Activated CD4-positive, alpha-beta T cell treated with anti-CD3 and anti-CD28 coated beads for 36 hours (primary cell): ENCODE measurements around the gene NWD2. TPM values are rescaled to one million over a fixed set of nuclear protein-coding genes. Genes with fewer than 3 reads are reported as not detected.

Experiments used
- ATAC-seq: fragments of 200-7000 bp; cut with Tn5 transposase; one replicate; pipeline ENCODE4 v1.10.0; 2021; ENCODE audit warnings: mild to moderate bottlenecking, moderate library complexity
- CTCF ChIA-PET: fragments of 350-600 bp; sonication (Branson Sonifier 250); formaldehyde crosslinking; loops from one replicate; lab custom pipeline; 2021; ENCODE audit warnings: antibody characterized with exemption; lab: Charles Lee
- POLR2A ChIA-PET: fragments of 350-600 bp; sonication (Branson Sonifier 250); formaldehyde crosslinking; loops from one replicate; lab custom pipeline; 2021; ENCODE audit warnings: antibody characterized with exemption, inconsistent platforms; lab: Charles Lee
- DNase-seq: peaks from one replicate; pipeline ENCODE4 v3.0.0-alpha.2; 2020
- H3K27ac Mint-ChIP-seq: one replicate; pipeline ENCODE4 v1.8.0; 2021; ENCODE audit warnings: mixed read lengths
- H3K27me3 Mint-ChIP-seq: one replicate; pipeline ENCODE4 v1.8.0; 2021; ENCODE audit warnings: mixed read lengths
- H3K36me3 Mint-ChIP-seq: one replicate; pipeline ENCODE4 v1.8.0; 2021; ENCODE audit warnings: low read depth, mixed read lengths
- H3K4me1 Mint-ChIP-seq: one replicate; pipeline ENCODE4 v1.8.0; 2021; ENCODE audit warnings: mixed read lengths
- H3K4me3 Mint-ChIP-seq: one replicate; pipeline ENCODE4 v1.8.0; 2021; ENCODE audit warnings: mild to moderate bottlenecking, moderate library complexity, mixed read lengths
- H3K9me3 Mint-ChIP-seq: one replicate; pipeline ENCODE4 v1.8.0; 2021; ENCODE audit warnings: low read depth, mixed read lengths
- intact Hi-C, 2 experiments: fragments of 100-400 bp; cut with DNase I in 1 of 2; cut with micrococcal nuclease in 1 of 2; formaldehyde crosslinking; loops; one replicate each; pipeline versions ENCODE4 v1.14.2 to v1.15.1; 2022 to 2024; cut with DNase I, micrococcal nuclease
- total RNA-seq, 2 experiments: library from RNA; stranded (reverse); gene quantifications; one replicate each; pipeline ENCODE4 v1.2.3, GENCODE V29; 2021

Gene NWD2
- total RNA-seq, 2 experiments from 2014 or later = not detected

DNA sequence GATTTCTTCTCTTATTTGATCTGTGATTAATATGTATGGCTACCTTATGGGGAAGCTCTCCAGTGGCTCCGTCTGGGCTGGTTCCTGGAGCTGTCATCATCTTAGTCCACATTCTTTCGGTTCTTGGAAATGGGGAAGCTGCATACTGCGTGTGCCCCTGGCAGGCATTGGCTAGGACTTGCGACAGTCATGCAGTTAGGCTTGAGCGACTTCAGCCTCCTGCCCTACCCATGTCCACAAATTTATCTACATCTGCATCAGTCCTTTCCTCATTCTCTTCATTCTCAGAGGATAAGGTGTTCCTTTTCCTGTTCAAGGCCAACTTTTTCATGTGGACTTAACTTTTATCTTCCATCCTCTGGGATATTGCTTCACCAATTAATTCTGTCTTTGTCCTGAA is 227.4 kb downstream of the NWD2 start:
- ATAC-seq = no peak
- CTCF ChIA-PET = interaction anchor here (0.8 kb wide), 1 partner anchor 20 kb away, joined by 3 read pairs; no protein-coding TSS in a partner anchor
- no peaks in the 10 kb centered on the region for H3K36me3 Mint-ChIP-seq

DNA sequence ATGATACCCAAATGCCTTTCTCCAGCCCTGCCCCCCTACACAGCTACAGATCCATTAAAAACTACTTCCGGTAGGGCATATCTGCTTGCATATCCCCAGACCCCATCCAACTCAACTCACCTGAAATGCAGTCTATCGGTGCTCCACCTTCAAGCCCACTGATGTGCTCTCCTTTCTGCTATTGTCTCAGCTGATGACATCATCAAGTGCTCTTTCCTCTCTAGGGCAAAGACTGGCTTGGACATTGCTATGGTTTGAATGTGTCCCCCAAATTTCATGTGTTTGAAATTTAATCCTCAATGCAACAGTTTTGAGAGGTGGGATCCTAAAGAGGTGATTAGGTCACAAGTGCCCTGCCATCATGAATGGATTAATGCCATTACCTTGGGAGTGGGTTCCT is 229.3 kb downstream of the NWD2 start:
- intact Hi-C loops = no loop called here
- POLR2A ChIA-PET = no interaction called here

More for the DNA sequence above, 227.4 kb downstream of the NWD2 start:
- intact Hi-C loops = no loop called here
- DNase-seq = no peak
- no peaks in the 10 kb centered on the region for H3K9me3 Mint-ChIP-seq
- H3K27ac Mint-ChIP-seq = no peak overlapping the region
- H3K27me3 Mint-ChIP-seq = peaks cover 27% of the 10 kb centered on the region
- H3K4me1 Mint-ChIP-seq = no peaks in the 10 kb centered on the region
- H3K4me3 Mint-ChIP-seq = no peak overlapping the region
- POLR2A ChIA-PET = no interaction called here

DNA sequence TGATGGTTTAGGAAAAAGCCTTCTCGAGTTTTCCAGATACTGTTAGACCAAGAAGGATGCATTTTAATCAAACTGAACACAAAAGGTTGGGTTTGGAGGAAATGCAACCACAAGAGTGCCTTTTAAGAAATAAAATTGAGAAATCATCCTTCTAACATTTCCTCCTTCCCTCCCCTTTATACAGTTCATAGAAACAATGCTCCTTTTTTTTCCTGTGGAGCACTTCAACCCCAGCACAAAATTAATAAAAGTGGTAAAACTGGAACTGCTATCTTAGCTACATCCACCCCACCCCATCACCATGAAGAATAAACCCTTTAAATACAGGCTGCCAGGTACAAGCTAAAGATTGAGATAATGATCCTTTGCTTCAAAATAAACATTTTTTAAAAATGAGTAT is 230.5 kb downstream of the NWD2 start:
- H3K4me1 Mint-ChIP-seq = no peaks in the 10 kb centered on the region
- H3K27ac Mint-ChIP-seq = no peak overlapping the region
- H3K4me3 Mint-ChIP-seq = no peak overlapping the region
- H3K9me3 Mint-ChIP-seq = no peaks in the 10 kb centered on the region
- POLR2A ChIA-PET = no interaction called here
- ATAC-seq (no peak), DNase-seq (no peak)
- peaks cover 32% of the 10 kb centered on the region for H3K27me3 Mint-ChIP-seq
- intact Hi-C loops = no loop called here
- H3K36me3 Mint-ChIP-seq = no peaks in the 10 kb centered on the region
- CTCF ChIA-PET = interaction anchor here (0.7 to 1.1 kb wide), 2 partner anchors 23 to 91 kb away, joined by 3 read pairs; no protein-coding TSS in a partner anchor

More for the DNA sequence above, 229.3 kb downstream of the NWD2 start:
- DNase-seq (no peak), ATAC-seq (no peak)
- Mint-ChIP-seq H3K27me3 (peaks cover 32% of the 10 kb centered on the region), H3K4me3 (no peak overlapping the region), H3K36me3 (no peaks in the 10 kb centered on the region), H3K9me3 (no peaks in the 10 kb centered on the region), H3K4me1 (no peaks in the 10 kb centered on the region), H3K27ac (no peak overlapping the region)
- CTCF ChIA-PET = no interaction called here

GRCh38 chr4:37475776-37476175 is 231.2 kb downstream of the NWD2 start:
- H3K27me3 Mint-ChIP-seq = peaks cover 36% of the 10 kb centered on the region
- CTCF ChIA-PET = interaction anchor here (1.1 kb wide), 1 partner anchor 23 kb away, joined by 3 read pairs; no protein-coding TSS in a partner anchor
- intact Hi-C loops = no loop called here
- POLR2A ChIA-PET = no interaction called here
- ATAC-seq (no peak), DNase-seq (no peak)
- H3K36me3 Mint-ChIP-seq = no peaks in the 10 kb centered on the region
- H3K4me3 Mint-ChIP-seq = no peak overlapping the region
- H3K27ac Mint-ChIP-seq = no peak overlapping the region
- H3K4me1 Mint-ChIP-seq = no peaks in the 10 kb centered on the region
- H3K9me3 Mint-ChIP-seq = no peaks in the 10 kb centered on the region

DNA sequence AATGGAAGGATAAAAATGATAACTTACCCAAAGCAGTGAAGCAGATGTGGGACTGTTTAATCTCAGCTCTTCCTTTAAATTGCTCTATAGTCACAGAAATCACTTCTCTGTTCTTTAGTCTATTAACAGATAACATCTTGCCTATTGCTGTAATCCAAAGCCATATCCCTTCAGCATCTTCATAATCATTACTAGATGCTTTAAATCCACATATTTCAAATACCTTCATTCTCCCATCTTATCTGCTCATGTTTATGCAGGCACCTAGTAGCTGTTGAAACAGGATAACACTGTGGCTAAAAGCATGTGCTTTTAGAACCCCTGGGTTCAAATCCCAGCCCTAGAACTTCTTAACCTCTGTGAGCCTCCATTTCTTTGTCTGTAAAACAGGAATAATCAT is 231.7 kb downstream of the NWD2 start:
- CTCF ChIA-PET = no interaction called here
- DNase-seq = no peak
- Mint-ChIP-seq H3K4me1 (no peaks in the 10 kb centered on the region), H3K27ac (no peak overlapping the region), H3K36me3 (no peaks in the 10 kb centered on the region), H3K4me3 (no peak overlapping the region), H3K9me3 (no peaks in the 10 kb centered on the region), H3K27me3 (peaks cover 35% of the 10 kb centered on the region)
- ATAC-seq = no peak
- intact Hi-C loops = no loop called here
- POLR2A ChIA-PET = no interaction called here

DNA sequence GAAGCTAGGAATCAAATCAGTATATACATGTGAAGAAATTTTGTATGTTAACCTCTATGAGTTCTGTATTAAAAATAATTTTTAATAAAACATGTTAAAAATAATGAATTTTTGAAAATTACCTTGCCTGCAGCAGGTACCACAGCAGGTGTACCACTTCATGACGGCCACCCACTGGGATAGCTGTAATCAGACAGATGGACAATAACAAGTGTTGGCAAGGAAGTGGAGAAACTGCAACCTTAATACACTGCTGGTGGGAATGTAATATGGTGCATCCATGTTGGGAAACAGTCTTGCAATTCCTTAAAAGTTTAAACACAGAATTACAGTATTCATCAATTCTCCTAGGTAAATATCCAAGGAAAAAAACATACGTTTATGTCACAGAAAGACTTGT is 232.1 kb downstream of the NWD2 start:
- Mint-ChIP-seq H3K36me3 (no peaks in the 10 kb centered on the region), H3K27ac (no peak overlapping the region), H3K27me3 (peaks cover 38% of the 10 kb centered on the region), H3K4me1 (peaks cover 2% of the 10 kb centered on the region), H3K9me3 (no peaks in the 10 kb centered on the region), H3K4me3 (no peak overlapping the region)
- intact Hi-C loops = no loop called here
- ChIA-PET POLR2A (no interaction called here), CTCF (no interaction called here)
- no peak for DNase-seq
- no peak for ATAC-seq

- H3K9me3 Mint-ChIP-seq = no peaks in the 10 kb centered on the region
These were observed 232.6 kb downstream of the NWD2 start for GRCh38 chr4:37477126-37477525.

GRCh38 chr4:37478151-37478550 is 233.6 kb downstream of the NWD2 start:
- Mint-ChIP-seq H3K27ac (no peak overlapping the region), H3K4me3 (no peak overlapping the region), H3K27me3 (peaks cover 29% of the 10 kb centered on the region), H3K9me3 (no peaks in the 10 kb centered on the region), H3K4me1 (peaks cover 4% of the 10 kb centered on the region), H3K36me3 (no peaks in the 10 kb centered on the region)
- DNase-seq = no peak
- POLR2A ChIA-PET = no interaction called here
- ATAC-seq = no peak
- CTCF ChIA-PET = no interaction called here
- intact Hi-C loops = no loop called here

More at GRCh38 chr4:37477126-37477525, 232.6 kb downstream of the NWD2 start:
- ChIA-PET CTCF (no interaction called here), POLR2A (interaction anchor here (0.6 kb wide), 1 partner anchor 1352 kb away, joined by 3 read pairs; no protein-coding TSS in a partner anchor)
- H3K27ac Mint-ChIP-seq = no peak overlapping the region
- intact Hi-C loops = no loop called here
- DNase-seq = no peak
- H3K27me3 Mint-ChIP-seq = peaks cover 34% of the 10 kb centered on the region
- no peaks in the 10 kb centered on the region for H3K36me3 Mint-ChIP-seq
- H3K4me1 Mint-ChIP-seq = peaks cover 4% of the 10 kb centered on the region
- no peak overlapping the region for H3K4me3 Mint-ChIP-seq
- ATAC-seq = no peak

- peaks cover 4% of the 10 kb centered on the region for H3K4me1 Mint-ChIP-seq
- H3K27ac Mint-ChIP-seq = no peak overlapping the region
- H3K27me3 Mint-ChIP-seq = peaks cover 22% of the 10 kb centered on the region
- no peak overlapping the region for H3K4me3 Mint-ChIP-seq
- CTCF ChIA-PET = no interaction called here
- no peak for ATAC-seq
- POLR2A ChIA-PET = no interaction called here
- intact Hi-C loops = no loop called here
- no peaks in the 10 kb centered on the region for H3K9me3 Mint-ChIP-seq
- no peaks in the 10 kb centered on the region for H3K36me3 Mint-ChIP-seq
- DNase-seq = no peak
These were observed 236.0 kb downstream of the NWD2 start for GRCh38 chr4:37480509-37480908.

GRCh38 chr4:37481547-37482122 is 237.1 kb downstream of the NWD2 start:
- peak; percentile 58 for ATAC-seq
- CTCF ChIA-PET = no interaction called here
- Mint-ChIP-seq H3K36me3 (no peaks in the 10 kb centered on the region), H3K9me3 (no peaks in the 10 kb centered on the region), H3K4me3 (no peak overlapping the region), H3K27ac (no peak overlapping the region), H3K27me3 (peaks cover 19% of the 10 kb centered on the region), H3K4me1 (peaks cover 4% of the 10 kb centered on the region)
- intact Hi-C loops = no loop called here
- POLR2A ChIA-PET = no interaction called here
- peak; percentile 37 for DNase-seq

GRCh38 chr4:37482236-37482913 is 237.8 kb downstream of the NWD2 start:
- Mint-ChIP-seq H3K27me3 (peaks cover 16% of the 10 kb centered on the region), H3K4me1 (peaks cover 4% of the 10 kb centered on the region), H3K4me3 (no peak overlapping the region), H3K36me3 (no peaks in the 10 kb centered on the region), H3K27ac (no peak overlapping the region), H3K9me3 (no peaks in the 10 kb centered on the region)
- DNase-seq (no peak), ATAC-seq (no peak)
- POLR2A ChIA-PET = no interaction called here
- intact Hi-C loops = no loop called here
- CTCF ChIA-PET = no interaction called here

- no peaks in the 10 kb centered on the region for H3K36me3 Mint-ChIP-seq
- ATAC-seq (no peak), DNase-seq (no peak)
- H3K4me3 Mint-ChIP-seq = no peak overlapping the region
- CTCF ChIA-PET = no interaction called here
- intact Hi-C loops = no loop called here
- no peaks in the 10 kb centered on the region for H3K9me3 Mint-ChIP-seq
- POLR2A ChIA-PET = no interaction called here
- H3K27ac Mint-ChIP-seq = no peak overlapping the region
- peaks cover 18% of the 10 kb centered on the region for H3K27me3 Mint-ChIP-seq
- peaks cover 4% of the 10 kb centered on the region for H3K4me1 Mint-ChIP-seq
These were observed 239.1 kb downstream of the NWD2 start for GRCh38 chr4:37483610-37484009.
